Epithelial cell of esophagus (primary cell): Measurements from ENCODE around the gene TMPRSS4.

Experiments used
- DNase-seq: peaks from one replicate; pipeline ENCODE4 v3.0.0; 2010; ENCODE audit warnings: low read depth
- H3K4me3 ChIP-seq: 2 replicates; pipeline ENCODE4 v1.5.1; 2011; ENCODE audit warnings: mild to moderate bottlenecking, low read length, control low read depth
- CTCF ChIP-seq: IDR thresholded peaks from 2 replicates; pipeline ENCODE4 v1.5.1; 2011; ENCODE audit warnings: low read depth, mild to moderate bottlenecking, low read length, control low read depth, inconsistent platforms; ENCODE audit not compliant: insufficient read depth; ENCODE audit errors: missing control alignments

TMPRSS4 gene

GRCh38 chr11:118098996-118099837 is 22.3 kb downstream of the TMPRSS4 start:
- no peak for TF ChIP-seq CTCF

GRCh38 chr11:118099838-118100556 is 23.1 kb downstream of the TMPRSS4 start:
- no peak overlapping the region for H3K4me3 ChIP-seq
- no peak for TF ChIP-seq CTCF
- DNase-seq = no peak

More at GRCh38 chr11:118098996-118099837, 22.3 kb downstream of the TMPRSS4 start:
- no peak overlapping the region for H3K4me3 ChIP-seq
- DNase-seq = no peak

- TF ChIP-seq CTCF = no peak
- DNase-seq = no peak
- no peak overlapping the region for H3K4me3 ChIP-seq
These were observed 23.9 kb downstream of the TMPRSS4 start for GRCh38 chr11:118100691-118101232.

GRCh38 chr11:118102721-118103261 is 25.9 kb downstream of the TMPRSS4 start:
- no peak for TF ChIP-seq CTCF
- DNase-seq = no peak
- no peak overlapping the region for H3K4me3 ChIP-seq

- no peak for DNase-seq
- TF ChIP-seq CTCF = no peak
- H3K4me3 ChIP-seq = no peak overlapping the region
These were observed 27.6 kb downstream of the TMPRSS4 start for GRCh38 chr11:118104491-118104890.

GRCh38 chr11:118105657-118106305 is 28.9 kb downstream of the TMPRSS4 start:
- DNase-seq = peak; percentile 22
- no peak for TF ChIP-seq CTCF
- H3K4me3 ChIP-seq = no peak overlapping the region
